Left ventricle myocardium inferior (tissue), 1 donor: ENCODE results near the gene DAB1. TPM values are rescaled to one million over a fixed set of nuclear protein-coding genes. Genes with fewer than 3 reads are reported as not detected.

ENCODE experiments used
- DNase-seq: peaks from one replicate; pipeline ENCODE4 v3.0.0-alpha.2; 2020
- H3K27ac ChIP-seq: fragments of 200-600 bp; replicated peaks from 2 replicates; pipeline ENCODE4 v1.8.0; 2021
- H3K27me3 ChIP-seq: fragments of 200-600 bp; 2 replicates; pipeline ENCODE4 v1.8.0; 2021; ENCODE audit warnings: low read depth
- H3K36me3 ChIP-seq: fragments of 200-600 bp; 2 replicates; pipeline ENCODE4 v1.8.0; 2021
- H3K4me1 ChIP-seq: fragments of 200-600 bp; 2 replicates; pipeline ENCODE4 v1.8.0; 2021
- H3K4me3 ChIP-seq: fragments of 200-600 bp; 2 replicates; pipeline ENCODE4 v1.8.0; 2021; ENCODE audit warnings: mild to moderate bottlenecking, moderate library complexity
- H3K9me3 ChIP-seq: fragments of 200-600 bp; replicated peaks from 2 replicates; pipeline ENCODE4 v1.8.0; 2021
- intact Hi-C: fragments of 100-400 bp; cut with micrococcal nuclease; formaldehyde crosslinking; loops from one replicate; pipeline ENCODE4 v1.11.0; 2022
- total RNA-seq: library from RNA; stranded (reverse); fragmentation: NEBNext Ultra II Directional; extraction: Animal tissue kit (Norgen Biotek cat#: 25700); gene quantifications from one replicate; pipeline ENCODE4 v1.2.1, GENCODE V29; 2021
- TF ChIP-seq, protein P1 (sequence below): fragments of 200-600 bp; IDR thresholded peaks from 2 replicates; pipeline ENCODE4 v1.8.0; 2021; ENCODE audit warnings: antibody characterized with exemption, mild to moderate bottlenecking, borderline replicate concordance
- donor health status: DM: no; HTN: yes; CAD: no; lungs with severe emphysema.

The DAB1 gene
- total RNA-seq, 1 donor from 2014 or later, result 0.77 TPM

DNA sequence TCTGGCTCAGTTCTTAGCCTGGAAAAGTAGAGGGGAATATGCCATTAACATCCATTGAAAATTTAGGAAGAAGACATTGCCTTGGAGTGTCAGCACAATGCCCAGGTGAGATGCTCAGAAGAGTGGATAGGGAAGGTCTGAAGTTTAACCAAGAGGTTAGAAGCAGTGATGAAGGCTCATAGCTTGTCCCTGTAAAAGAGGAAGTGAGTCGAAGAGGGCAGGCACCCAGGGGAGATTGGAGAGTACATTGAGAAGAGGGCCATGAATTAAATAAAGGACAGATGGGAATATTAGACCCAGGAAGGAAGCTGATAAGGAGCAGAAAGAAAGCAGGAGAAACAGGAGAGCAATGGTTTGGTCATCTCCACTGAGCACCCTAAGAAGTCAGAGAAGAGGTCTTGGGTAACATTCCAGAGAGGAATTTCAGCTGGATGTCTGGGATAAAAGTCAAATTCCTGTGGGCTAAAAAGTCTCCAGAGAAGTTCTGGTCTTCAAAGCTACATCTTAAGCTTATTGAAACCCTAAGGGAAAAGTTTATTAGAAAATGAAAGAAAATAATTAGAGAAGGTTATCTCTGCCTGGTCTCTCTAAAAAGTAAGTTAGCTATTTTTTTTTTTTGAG is 475.3 kb downstream of the DAB1 start:
- intact Hi-C loops, result no loop called here

More for the DNA sequence above, 475.3 kb downstream of the DAB1 start:
- Histone ChIP-seq H3K4me1 (no peaks in the 10 kb centered on the region), H3K36me3 (no peaks in the 10 kb centered on the region), H3K4me3 (no peak overlapping the region), H3K9me3 (no peaks in the 10 kb centered on the region), H3K27me3 (peaks cover 11% of the 10 kb centered on the region), H3K27ac (no peak overlapping the region)
- no peak for DNase-seq
- TF ChIP-seq, protein P1, sequence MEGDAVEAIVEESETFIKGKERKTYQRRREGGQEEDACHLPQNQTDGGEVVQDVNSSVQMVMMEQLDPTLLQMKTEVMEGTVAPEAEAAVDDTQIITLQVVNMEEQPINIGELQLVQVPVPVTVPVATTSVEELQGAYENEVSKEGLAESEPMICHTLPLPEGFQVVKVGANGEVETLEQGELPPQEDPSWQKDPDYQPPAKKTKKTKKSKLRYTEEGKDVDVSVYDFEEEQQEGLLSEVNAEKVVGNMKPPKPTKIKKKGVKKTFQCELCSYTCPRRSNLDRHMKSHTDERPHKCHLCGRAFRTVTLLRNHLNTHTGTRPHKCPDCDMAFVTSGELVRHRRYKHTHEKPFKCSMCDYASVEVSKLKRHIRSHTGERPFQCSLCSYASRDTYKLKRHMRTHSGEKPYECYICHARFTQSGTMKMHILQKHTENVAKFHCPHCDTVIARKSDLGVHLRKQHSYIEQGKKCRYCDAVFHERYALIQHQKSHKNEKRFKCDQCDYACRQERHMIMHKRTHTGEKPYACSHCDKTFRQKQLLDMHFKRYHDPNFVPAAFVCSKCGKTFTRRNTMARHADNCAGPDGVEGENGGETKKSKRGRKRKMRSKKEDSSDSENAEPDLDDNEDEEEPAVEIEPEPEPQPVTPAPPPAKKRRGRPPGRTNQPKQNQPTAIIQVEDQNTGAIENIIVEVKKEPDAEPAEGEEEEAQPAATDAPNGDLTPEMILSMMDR, result no peak
